ENCODE measurements around the gene PDE6H.

The PDE6H gene

GRCh38 chr12:14976658-14977057, 3.8 kb downstream of the PDE6H start:
- no peak for DNase-seq

- no peak for DNase-seq
These were observed 6.6 kb downstream of the PDE6H start for GRCh38 chr12:14979468-14979867.

- DNase-seq = no peak
These were observed 8.2 kb downstream of the PDE6H start for GRCh38 chr12:14981049-14981448.

GRCh38 chr12:14982562-14982961, 9.7 kb downstream of the PDE6H start:
- DNase-seq = no peak

GRCh38 chr12:14982991-14983390, 10.1 kb downstream of the PDE6H start:
- no peak for DNase-seq

- DNase-seq = no peak
These were observed 11.2 kb downstream of the PDE6H start for GRCh38 chr12:14984036-14984435.

GRCh38 chr12:14984766-14985285, 12.0 kb downstream of the PDE6H start:
- DNase-seq = no peak

- no peak for DNase-seq
These were observed 13.6 kb downstream of the PDE6H start for GRCh38 chr12:14986449-14986848.

GRCh38 chr12:14988035-14988434, 15.2 kb downstream of the PDE6H start:
- DNase-seq = no peak

- DNase-seq = no peak
These were observed 16.9 kb downstream of the PDE6H start for GRCh38 chr12:14989790-14990189.

- DNase-seq = no peak
These were observed 18.2 kb downstream of the PDE6H start for GRCh38 chr12:14991069-14991468.

GRCh38 chr12:14992673-14993072, 19.8 kb downstream of the PDE6H start:
- DNase-seq = no peak

- DNase-seq = no peak
These were observed 20.3 kb downstream of the PDE6H start for GRCh38 chr12:14993117-14993516.

GRCh38 chr12:14993537-14994266, 20.9 kb downstream of the PDE6H start:
- no peak for DNase-seq

- no peak for DNase-seq
These were observed 21.8 kb downstream of the PDE6H start for GRCh38 chr12:14994610-14995009.

GRCh38 chr12:14995583-14996425, 23.0 kb downstream of the PDE6H start:
- no peak for DNase-seq

GRCh38 chr12:14997998-14998397, 25.2 kb downstream of the PDE6H start:
- no peak for DNase-seq

- DNase-seq = no peak
These were observed 26.3 kb downstream of the PDE6H start for GRCh38 chr12:14999021-14999694.

- no peak for DNase-seq
These were observed 27.0 kb downstream of the PDE6H start for GRCh38 chr12:14999695-15000365.

- no peak for DNase-seq
These were observed 27.7 kb downstream of the PDE6H start for GRCh38 chr12:15000575-15000974.

- no peak for DNase-seq
These were observed 29.0 kb downstream of the PDE6H start for GRCh38 chr12:15001733-15002382.

- no peak for DNase-seq
These were observed 31.6 kb downstream of the PDE6H start for GRCh38 chr12:15004421-15004820.
